Liver (tissue), 9 donors: Measurements from ENCODE around the gene TBC1D1. TPM values are rescaled to one million over a fixed set of nuclear protein-coding genes. Genes with fewer than 3 reads are reported as not detected.

Experiments used
- DNase-seq: peaks from one replicate; pipeline ENCODE4 v3.0.0-alpha.2; 2017; ENCODE audit warnings: low spot score
- H3K27ac ChIP-seq, 2 donors: one replicate each; pipeline ENCODE4 v1.7.0; 2013; ENCODE audit warnings: inconsistent platforms in 2 of 2, low read length in 2 of 2, control low read depth in 1 of 2, low read depth in 1 of 2, mild to moderate bottlenecking in 1 of 2
- H3K27me3 ChIP-seq, 4 donors: one replicate each; pipeline versions ENCODE4 v1.6.1 to v1.7.0; 2013; ENCODE audit warnings: low read length in 3 of 4, inconsistent platforms in 1 of 4, mild to moderate bottlenecking in 1 of 4, moderate library complexity in 1 of 4; ENCODE audit not compliant: control insufficient read depth in 4 of 4, insufficient read depth in 4 of 4
- H3K36me3 ChIP-seq, 4 donors: one replicate each; pipeline versions ENCODE4 v1.6.1 to v1.7.0; 2013; ENCODE audit warnings: low read length in 3 of 4, mild to moderate bottlenecking in 3 of 4, low read depth in 1 of 4, moderate library complexity in 1 of 4; ENCODE audit not compliant: control insufficient read depth in 4 of 4, insufficient read depth in 3 of 4
- H3K4me1 ChIP-seq, 4 donors: one replicate each; pipeline versions ENCODE4 v1.6.1 to v1.7.0; 2013; ENCODE audit warnings: low read length in 3 of 4, mild to moderate bottlenecking in 3 of 4, moderate library complexity in 1 of 4; ENCODE audit not compliant: control insufficient read depth in 4 of 4, insufficient read depth in 4 of 4
- H3K4me3 ChIP-seq, 3 donors: one replicate each; pipeline versions ENCODE4 v1.6.1 to v1.7.0; 2013; ENCODE audit warnings: low read length in 3 of 3, control low read depth in 1 of 3, low read depth in 1 of 3, mild to moderate bottlenecking in 1 of 3
- H3K9ac ChIP-seq, 2 donors: one replicate each; pipeline ENCODE4 v1.7.0; 2013; ENCODE audit warnings: low read length in 2 of 2, mild to moderate bottlenecking in 2 of 2, moderate library complexity in 2 of 2, control low read depth in 1 of 2, low read depth in 1 of 2
- H3K9me3 ChIP-seq, 4 donors: one replicate each; pipeline versions ENCODE4 v1.6.1 to v1.7.0; 2013; ENCODE audit warnings: low read length in 3 of 4; ENCODE audit not compliant: control insufficient read depth in 4 of 4
- ATF3 ChIP-seq: IDR thresholded peaks from 2 replicates; pipeline ENCODE4 v1.6.1; 2016; ENCODE audit warnings: antibody characterized with exemption
- CTCF ChIP-seq: fragments of 150-350 bp; IDR thresholded peaks from 2 replicates; pipeline ENCODE4 v1.5.1; 2017; ENCODE audit warnings: improper control_type of control experiment, low read depth, low read length; ENCODE audit not compliant: missing input control
- EGR1 ChIP-seq, 2 donors: IDR thresholded peaks; 2 replicates each; pipeline ENCODE4 v1.6.1; 2016 to 2018; ENCODE audit warnings: antibody characterized with exemption in 2 of 2, low read depth in 2 of 2
- FOXA1 ChIP-seq: IDR thresholded peaks from 2 replicates; pipeline ENCODE4 v1.6.1; 2016; ENCODE audit warnings: antibody characterized with exemption
- GABPA ChIP-seq, 2 donors: IDR thresholded peaks in 1 of 2; conservative IDR thresholded peaks in 1 of 2; 2 replicates each; pipeline ENCODE4 v1.6.1; 2016; ENCODE audit warnings: antibody characterized with exemption in 2 of 2, mild to moderate bottlenecking in 1 of 2, moderate library complexity in 1 of 2
- HNF4A ChIP-seq, 2 donors: conservative IDR thresholded peaks; 2 replicates each; pipeline ENCODE4 v1.6.1; 2016; ENCODE audit warnings: antibody characterized with exemption in 2 of 2, mild to moderate bottlenecking in 2 of 2
- JUND ChIP-seq, 2 donors: IDR thresholded peaks; 2 replicates each; pipeline ENCODE4 v1.6.1; 2016; ENCODE audit warnings: antibody characterized with exemption in 2 of 2
- MAX ChIP-seq: IDR thresholded peaks from 2 replicates; pipeline ENCODE4 v1.6.1; 2016; ENCODE audit warnings: antibody characterized with exemption
- RXRA ChIP-seq, 2 donors: IDR thresholded peaks; 2 replicates each; pipeline ENCODE4 v1.6.1; 2017 to 2018; ENCODE audit warnings: antibody characterized with exemption in 2 of 2, mild to moderate bottlenecking in 1 of 2
- TAF1 ChIP-seq: conservative IDR thresholded peaks from 2 replicates; pipeline ENCODE4 v1.6.1; 2016; ENCODE audit warnings: antibody characterized with exemption, mild to moderate bottlenecking
- YY1 ChIP-seq: IDR thresholded peaks from 2 replicates; pipeline ENCODE4 v1.6.1; 2016; ENCODE audit warnings: antibody characterized with exemption, mild to moderate bottlenecking
- WGBS: extraction: QIAGEN DNeasy Blood & Tissue Kit; methylation state at CpG from one replicate; pipeline ENCODE4 v1.1.7; 2013; 5-methylcytosine and 5-hydroxymethylcytosine counted together
- polyA plus RNA-seq, 2 donors: library from polyadenylated mRNA; stranded (reverse) in 1 of 2; unstranded in 1 of 2; fragments of 200-250 nt in 1 of 2; fragments of >200 nt in 1 of 2; fragmentation: Nextera tagmentation in 1 of 2; extraction: Ambion mirVana in 1 of 2; gene quantifications; one replicate each; pipeline versions ENCODE4 v1.2.1 to v1.2.3, GENCODE V29; 2013 to 2015
- total RNA-seq, 2 donors: library from RNA; depleted of rRNA; stranded (reverse); fragments of >200 nt; gene quantifications; one replicate each; pipeline ENCODE4 v1.2.3, GENCODE V29; 2014
- donor health status: healthy.
- donor health status: healthy.
- donor health status: healthy.
- donor health status: healthy.
- donor health status: healthy.

TBC1D1 gene
- total and polyA plus RNA-seq, 4 donors = 15.6 to 41.4 (median 20.9) TPM

GRCh38 chr4:38154681-38155588 is 264.1 kb downstream of the TBC1D1 start:
- no peaks in the 10 kb centered on the region for H3K27me3 ChIP-seq
- TF ChIP-seq CTCF (no peak), YY1 (no peak), GABPA (IDR thresholded peaks at IDR 0.05 in 1 of 2, conservative IDR thresholded peaks at IDR 0.05 in 1 of 2) (no peak), MAX (no peak), FOXA1 (no peak), TAF1 (no peak), HNF4A (conservative IDR thresholded peaks at IDR 0.05) (no peak), RXRA (IDR thresholded peaks at IDR 0.05) (no peak), ATF3 (no peak), JUND (IDR thresholded peaks at IDR 0.05) (no peak)
- H3K4me1 ChIP-seq = peaks cover 0 to 8% (median 0%) of the 10 kb centered on the region in 4 donors
- H3K9me3 ChIP-seq = no peaks in the 10 kb centered on the region
- 78% methylated on average over 17 of the region's 17 CpGs for WGBS
- no peak for DNase-seq
- no peak overlapping the region for H3K27ac ChIP-seq
- no peak overlapping the region for H3K4me3 ChIP-seq
- H3K9ac ChIP-seq = no peak overlapping the region
- H3K36me3 ChIP-seq = no peaks in the 10 kb centered on the region

GRCh38 chr4:38155589-38156294 is 264.9 kb downstream of the TBC1D1 start:
- no peak overlapping the region for H3K4me3 ChIP-seq
- no peaks in the 10 kb centered on the region for H3K27me3 ChIP-seq
- H3K27ac ChIP-seq = no peak overlapping the region
- no peaks in the 10 kb centered on the region for H3K9me3 ChIP-seq
- H3K9ac ChIP-seq = no peak overlapping the region
- H3K36me3 ChIP-seq = no peaks in the 10 kb centered on the region
- H3K4me1 ChIP-seq = peaks cover 0 to 13% (median 5%) of the 10 kb centered on the region in 4 donors
- TF ChIP-seq CTCF (no peak), MAX (no peak), EGR1 (IDR thresholded peaks at IDR 0.05; ENCODE audit: low read depth in 2 of 2) (no peak), TAF1 (no peak)
- WGBS = 90% methylated on average over 7 of the region's 7 CpGs
- no peak for DNase-seq
